ENCODE measurements around the gene CDK4. TPM values are rescaled to one million over a fixed set of nuclear protein-coding genes. Genes with fewer than 3 reads are reported as not detected.

The CDK4 gene
- polyA plus RNA-seq, 1 donor from 2014 or later = 77.4 TPM

DNA sequence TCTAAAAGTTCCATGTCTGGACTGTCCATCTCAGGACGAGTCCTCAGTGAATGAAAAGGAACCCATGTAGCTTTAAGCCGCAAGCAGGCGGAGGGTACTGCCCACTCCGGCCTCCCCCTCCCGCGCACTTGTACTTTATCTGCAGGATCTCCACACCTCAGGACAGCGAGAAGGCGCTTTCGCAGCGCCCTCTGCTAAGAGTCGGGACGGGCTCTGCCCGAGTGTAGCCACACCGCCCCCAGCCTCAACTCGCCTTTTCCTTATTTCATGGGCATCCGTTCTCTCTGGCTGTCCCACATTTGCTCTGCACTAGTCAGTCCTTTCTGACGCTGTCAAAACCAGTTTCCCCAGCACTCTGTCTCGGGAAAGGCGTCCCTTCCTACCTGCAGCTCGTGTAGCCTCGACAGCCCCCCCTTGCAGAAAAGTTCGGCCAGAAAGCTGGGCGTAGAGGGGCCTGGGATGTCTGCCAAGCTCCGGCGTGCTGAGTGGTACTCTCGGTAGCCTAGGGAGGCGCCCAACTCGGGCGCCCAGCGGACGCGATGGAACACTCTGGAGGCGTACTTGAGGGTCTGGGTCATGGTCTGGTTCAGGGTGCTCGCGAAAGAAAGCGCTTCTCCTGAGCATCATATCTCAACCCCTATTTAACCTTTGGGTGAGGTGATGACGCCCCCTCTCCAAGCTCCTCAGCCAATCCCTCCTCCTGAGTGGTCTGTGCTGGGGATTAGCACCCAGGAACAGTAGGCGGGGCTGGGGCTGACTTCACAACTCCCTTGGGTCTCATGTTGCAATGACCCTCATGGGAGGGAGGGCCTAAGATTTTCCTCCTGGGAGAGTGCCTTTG is 14.6 kb upstream of the CDK4 start, which contains the start of gene CYP27B1:
Gene CYP27B1, minus strand, starts transcription at position 615 of the 841 bp plus-strand sequence. Its CDS starts 37 bp downstream, at position 578.
- peaks cover 19 to 21% (median 20%) of the 10 kb centered on the region in 3 donors for H3K4me1 Mint-ChIP-seq
- peak within 1 kb of the TSS; percentile 74 to 92 (median 82) for H3K4me3 Mint-ChIP-seq
- no peak within 1 kb of the TSS for H3K27ac Mint-ChIP-seq
- H3K36me3 Mint-ChIP-seq = peaks cover 3% of the 10 kb centered on the region
- peaks cover 28% of the 10 kb centered on the region for H3K27me3 Mint-ChIP-seq
- H3K9me3 Mint-ChIP-seq = no peaks in the 10 kb centered on the region

DNA sequence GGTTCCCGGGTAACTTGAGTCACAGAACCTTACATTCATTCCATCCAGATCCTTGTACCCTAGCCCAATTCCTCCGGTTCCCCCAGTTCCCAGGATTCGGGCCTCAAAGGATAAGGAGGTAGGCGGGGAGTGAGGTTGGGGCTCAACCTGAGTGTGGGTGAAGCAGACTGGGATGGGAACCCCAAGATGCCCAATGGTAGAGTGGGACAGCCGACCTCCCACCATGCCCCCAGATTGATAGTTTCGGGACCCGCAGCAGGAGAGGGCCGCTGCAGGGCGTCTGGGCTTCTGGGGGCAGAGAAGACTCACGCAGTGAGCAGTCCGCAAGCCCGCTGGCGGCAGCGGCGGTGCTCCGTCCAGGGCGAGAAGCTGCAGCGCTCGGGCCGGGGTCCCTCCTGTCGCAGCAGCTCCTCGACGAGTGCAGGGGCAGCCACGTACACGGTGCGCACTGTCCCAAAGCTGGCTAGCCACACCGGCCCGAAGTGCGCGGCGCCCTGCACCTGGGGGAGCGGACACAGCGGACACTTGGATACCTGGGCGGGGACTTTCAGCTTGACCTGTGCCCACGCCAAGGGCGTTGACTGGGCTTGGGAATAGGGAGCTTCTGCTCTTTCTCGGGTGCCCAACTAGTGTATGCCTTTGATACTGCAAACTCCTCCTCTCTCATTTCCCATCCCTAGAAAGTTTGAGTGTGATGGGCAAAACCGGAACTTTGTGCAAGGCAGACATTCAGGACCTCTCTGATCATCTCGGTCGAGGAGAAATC is 13.8 kb upstream of the CDK4 start:
- peaks cover 28% of the 10 kb centered on the region for H3K27me3 Mint-ChIP-seq
- H3K4me3 Mint-ChIP-seq = peak overlapping the region; percentile 74 to 92 (median 82)
- H3K36me3 Mint-ChIP-seq = peaks cover 3% of the 10 kb centered on the region
- peaks cover 13 to 17% (median 16%) of the 10 kb centered on the region in 3 donors for H3K4me1 Mint-ChIP-seq
- H3K27ac Mint-ChIP-seq = no peak overlapping the region
- no peaks in the 10 kb centered on the region for H3K9me3 Mint-ChIP-seq

DNA sequence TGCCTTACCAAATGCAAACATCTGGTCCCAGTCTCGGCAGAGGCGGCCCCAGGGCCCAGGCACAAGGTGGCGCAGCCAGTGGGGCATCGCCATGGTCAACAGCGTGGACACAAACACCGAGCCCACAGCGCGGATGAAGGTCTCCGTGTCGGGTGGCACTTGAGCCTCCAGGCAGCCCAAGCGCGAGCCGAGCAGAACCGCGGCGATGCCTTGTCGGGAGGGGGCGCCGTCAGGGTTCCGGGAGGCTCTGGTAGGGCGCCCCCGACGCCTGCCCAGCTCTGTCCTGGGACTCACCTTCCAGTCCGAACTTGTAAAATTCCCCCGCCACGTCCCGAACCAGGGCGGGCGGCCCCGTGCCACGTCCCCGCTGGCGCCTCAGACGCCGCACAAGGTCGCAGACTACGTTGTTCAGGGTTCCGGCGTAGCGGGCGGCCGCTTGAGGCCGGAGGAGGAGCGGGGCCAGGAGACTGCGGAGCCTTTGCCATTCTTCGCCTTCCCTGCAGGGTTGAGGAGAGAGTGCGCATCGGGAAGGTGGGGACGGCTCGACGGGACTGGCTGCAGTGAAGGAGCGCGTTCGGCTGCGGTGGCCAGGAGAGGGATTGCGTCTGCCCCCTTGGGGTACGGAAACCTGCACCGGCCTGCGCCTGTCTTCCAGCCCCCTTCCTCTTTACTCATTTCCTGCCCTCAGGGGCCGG is 13.0 kb upstream of the CDK4 start:
- H3K27me3 Mint-ChIP-seq = peaks cover 28% of the 10 kb centered on the region
- no peak overlapping the region for H3K27ac Mint-ChIP-seq
- H3K36me3 Mint-ChIP-seq = peaks cover 3% of the 10 kb centered on the region
- H3K4me3 Mint-ChIP-seq = peak overlapping the region; percentile 74 to 90 (median 82)
- H3K9me3 Mint-ChIP-seq = no peaks in the 10 kb centered on the region
- H3K4me1 Mint-ChIP-seq = peaks cover 13 to 18% (median 16%) of the 10 kb centered on the region in 3 donors

DNA sequence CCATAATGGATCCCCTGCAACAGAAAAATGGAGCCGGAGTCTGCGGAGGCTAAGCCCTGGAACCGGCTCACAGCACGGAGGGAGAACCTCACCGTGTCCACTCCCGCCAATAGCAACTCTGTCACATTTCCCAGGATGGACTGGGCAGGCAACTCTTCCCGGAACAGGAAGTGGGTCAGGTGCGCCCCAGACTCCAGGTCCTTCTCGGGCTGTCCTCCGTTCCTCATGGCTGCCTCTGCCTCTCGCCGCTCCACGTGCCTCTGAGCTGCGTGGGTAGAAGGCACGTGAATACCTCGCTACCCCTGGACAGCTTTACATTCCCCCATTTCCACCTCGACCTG is 12.5 kb upstream of the CDK4 start:
- peaks cover 14 to 23% (median 17%) of the 10 kb centered on the region in 3 donors for H3K4me1 Mint-ChIP-seq
- peaks cover 4% of the 10 kb centered on the region for H3K36me3 Mint-ChIP-seq
- H3K27ac Mint-ChIP-seq = no peak overlapping the region
- no peaks in the 10 kb centered on the region for H3K9me3 Mint-ChIP-seq
- peak overlapping the region; percentile 74 to 90 (median 82) for H3K4me3 Mint-ChIP-seq
- peaks cover 28% of the 10 kb centered on the region for H3K27me3 Mint-ChIP-seq

DNA sequence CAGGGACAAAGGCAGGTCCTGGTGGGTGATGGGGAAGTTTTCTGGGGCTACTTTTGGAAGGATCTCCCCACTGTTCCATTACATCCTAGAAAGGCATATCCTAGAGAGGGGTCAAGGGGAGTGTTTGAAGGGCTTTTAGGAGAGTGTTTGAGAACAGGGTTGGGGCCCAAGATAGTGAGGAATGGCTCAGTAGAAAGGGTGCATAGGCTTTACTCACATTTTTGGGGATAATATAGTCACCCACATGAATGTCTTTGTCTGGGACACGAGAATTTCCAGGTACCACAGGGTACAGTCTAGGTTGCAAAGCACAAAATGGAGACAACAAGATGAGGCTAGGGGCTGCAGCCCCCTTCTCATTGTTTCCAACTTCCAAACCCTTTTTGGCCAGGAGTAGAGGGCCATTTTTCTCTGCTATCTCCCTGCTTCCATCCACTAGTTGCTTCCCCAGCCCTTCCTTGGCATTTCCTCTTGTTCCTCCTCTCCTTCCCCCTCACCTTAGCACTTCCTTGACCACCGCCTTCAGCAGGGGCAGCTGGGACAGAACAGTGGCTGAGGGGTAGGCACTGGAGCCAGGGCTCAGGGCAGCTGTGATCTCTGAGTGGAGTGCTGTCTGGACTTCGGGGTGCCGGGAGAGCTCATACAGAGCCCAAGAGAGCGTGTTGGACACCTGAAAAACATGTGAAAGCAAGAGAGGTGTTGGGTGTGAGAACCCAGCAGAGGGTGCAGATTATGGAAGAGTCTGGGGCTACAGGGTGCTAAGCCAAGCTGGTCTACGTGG is 12.0 kb upstream of the CDK4 start:
- Mint-ChIP-seq H3K36me3 (peaks cover 8% of the 10 kb centered on the region), H3K4me3 (peak overlapping the region; percentile 13 to 90 (median 78)), H3K27me3 (peaks cover 28% of the 10 kb centered on the region), H3K9me3 (no peaks in the 10 kb centered on the region), H3K4me1 (peaks cover 19 to 28% (median 23%) of the 10 kb centered on the region in 3 donors), H3K27ac (peak overlapping the region in 2 of 3 donors; percentile 87 to 88)

DNA sequence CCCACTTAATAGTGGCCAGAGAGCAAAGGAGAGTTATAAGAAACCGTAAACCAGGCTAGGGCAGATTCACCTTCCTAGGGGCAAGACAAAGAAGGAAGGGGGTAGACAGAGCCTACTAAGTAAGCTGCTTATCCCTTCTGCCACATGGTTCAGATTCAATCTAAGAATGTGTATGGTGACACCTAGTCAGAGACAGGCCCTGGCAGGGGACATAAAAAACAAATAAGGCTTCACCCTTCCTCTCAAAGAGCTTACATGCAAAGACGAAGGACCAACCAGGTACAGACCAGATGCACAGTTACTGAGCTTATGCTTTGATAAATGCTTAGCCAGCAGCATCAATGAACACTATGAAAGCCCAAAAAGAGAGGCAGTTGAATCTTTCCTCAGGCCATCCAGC is 10.4 kb upstream of the CDK4 start:
- H3K9me3 Mint-ChIP-seq = no peaks in the 10 kb centered on the region
- H3K4me1 Mint-ChIP-seq = peaks cover 22 to 28% (median 23%) of the 10 kb centered on the region in 3 donors
- H3K36me3 Mint-ChIP-seq = peaks cover 7% of the 10 kb centered on the region
- peak overlapping the region in 1 of 4 donors; percentile 35 for H3K4me3 Mint-ChIP-seq
- no peak overlapping the region for H3K27ac Mint-ChIP-seq
- peaks cover 28% of the 10 kb centered on the region for H3K27me3 Mint-ChIP-seq

DNA sequence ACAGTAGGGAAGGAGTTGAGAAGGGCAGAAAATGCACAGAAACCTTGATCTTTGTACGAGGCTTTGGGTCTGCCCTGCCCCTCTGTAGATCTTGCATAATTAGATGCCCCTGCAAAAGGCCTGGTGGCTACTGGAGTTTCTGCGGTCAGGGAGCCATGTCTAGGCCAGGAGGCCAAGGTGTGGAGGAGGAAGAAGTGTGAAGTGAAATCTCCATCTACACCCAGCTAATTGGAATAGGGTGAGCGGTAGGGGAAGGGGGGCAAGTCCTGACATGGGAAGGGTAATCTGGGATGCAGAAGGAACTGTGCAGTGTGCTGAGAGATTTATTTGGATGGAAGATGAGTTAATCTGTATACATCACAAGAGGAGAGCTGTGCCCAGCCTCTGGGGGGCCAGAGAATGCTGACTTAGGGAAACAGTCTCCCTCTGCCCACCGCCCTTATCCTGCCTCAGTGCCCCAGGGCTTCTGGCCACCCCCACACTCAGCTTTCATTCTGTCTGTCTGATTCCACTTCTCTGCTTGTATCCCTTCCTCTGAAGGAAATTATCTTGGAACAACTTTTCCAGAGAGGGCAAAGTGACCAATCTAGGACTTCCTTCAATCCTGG is 9.4 kb upstream of the CDK4 start:
- Mint-ChIP-seq H3K36me3 (peaks cover 8% of the 10 kb centered on the region), H3K27me3 (peaks cover 24% of the 10 kb centered on the region), H3K4me1 (peaks cover 23 to 32% (median 26%) of the 10 kb centered on the region in 3 donors), H3K4me3 (peak overlapping the region in 1 of 4 donors; percentile 81), H3K9me3 (no peaks in the 10 kb centered on the region), H3K27ac (peak overlapping the region in 1 of 3 donors; percentile 86)

DNA sequence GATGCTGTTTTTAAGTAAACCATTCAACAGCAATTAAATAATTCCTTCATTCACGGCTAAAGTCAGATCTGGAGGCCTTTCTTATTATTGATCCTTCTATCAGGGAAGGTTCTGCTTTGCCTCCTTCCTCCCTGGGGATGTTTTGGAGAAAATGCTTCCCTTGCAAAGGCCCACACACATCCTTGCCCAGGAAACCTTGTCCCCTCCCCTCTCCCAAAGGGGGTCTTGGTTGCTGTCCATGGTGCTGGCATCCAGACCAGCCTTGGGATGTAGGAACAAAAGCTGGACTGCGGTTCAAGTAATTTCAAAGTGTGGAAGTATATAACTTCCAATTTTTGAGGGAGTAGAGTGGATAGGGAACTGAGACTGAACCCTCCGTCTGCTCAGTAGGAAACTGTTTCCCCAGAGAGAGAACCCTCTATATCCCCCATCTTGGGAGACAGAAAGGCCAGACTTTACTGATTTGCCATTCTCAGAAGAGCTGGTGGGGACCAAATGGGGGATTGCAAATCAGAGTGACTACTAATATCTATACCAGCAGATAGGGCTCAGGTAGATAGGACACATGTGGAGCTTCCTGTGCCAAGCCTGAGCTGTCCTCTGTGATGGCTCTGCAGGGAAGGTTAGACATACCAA is 8.4 kb upstream of the CDK4 start:
- peaks cover 24 to 30% (median 24%) of the 10 kb centered on the region in 3 donors for H3K4me1 Mint-ChIP-seq
- H3K9me3 Mint-ChIP-seq = no peaks in the 10 kb centered on the region
- H3K36me3 Mint-ChIP-seq = peaks cover 9% of the 10 kb centered on the region
- peaks cover 16% of the 10 kb centered on the region for H3K27me3 Mint-ChIP-seq
- no peak overlapping the region for H3K27ac Mint-ChIP-seq
- peak overlapping the region in 1 of 4 donors; percentile 81 for H3K4me3 Mint-ChIP-seq

DNA sequence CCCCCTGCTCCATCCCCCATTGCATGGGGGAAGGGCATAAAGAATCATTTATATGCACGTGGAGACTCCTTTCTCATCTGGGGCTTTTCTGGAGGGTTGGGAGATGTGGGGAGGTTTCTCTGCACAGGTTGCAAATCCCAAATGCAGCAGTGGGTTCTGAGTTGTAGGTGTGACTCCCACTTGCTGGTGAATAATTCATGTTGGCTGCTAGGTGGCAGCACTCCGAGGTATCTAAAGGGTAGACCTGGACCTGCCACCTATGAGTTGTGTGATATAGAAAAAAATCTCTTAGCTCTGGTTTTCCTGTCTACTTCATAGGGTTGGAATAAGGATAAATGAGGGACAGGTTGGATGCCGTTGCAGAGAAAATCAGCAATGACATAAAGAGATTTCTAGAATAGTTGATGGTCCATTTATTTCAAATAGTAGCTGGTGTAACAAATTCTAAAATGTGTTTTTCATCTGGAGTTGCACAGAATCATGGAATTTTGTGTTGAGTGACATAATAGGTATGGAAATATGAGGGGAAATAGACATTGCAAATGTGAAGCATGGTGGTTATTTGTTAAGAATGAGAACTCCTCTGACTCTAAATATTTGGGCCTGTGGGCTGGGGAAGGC is 7.4 kb upstream of the CDK4 start:
- Mint-ChIP-seq H3K4me1 (peaks cover 24 to 30% (median 24%) of the 10 kb centered on the region in 3 donors), H3K27me3 (peaks cover 6% of the 10 kb centered on the region), H3K27ac (peak overlapping the region in 2 of 3 donors; percentile 56 to 84), H3K36me3 (peaks cover 9% of the 10 kb centered on the region), H3K9me3 (no peaks in the 10 kb centered on the region), H3K4me3 (peak overlapping the region in 1 of 4 donors; percentile 81)

DNA sequence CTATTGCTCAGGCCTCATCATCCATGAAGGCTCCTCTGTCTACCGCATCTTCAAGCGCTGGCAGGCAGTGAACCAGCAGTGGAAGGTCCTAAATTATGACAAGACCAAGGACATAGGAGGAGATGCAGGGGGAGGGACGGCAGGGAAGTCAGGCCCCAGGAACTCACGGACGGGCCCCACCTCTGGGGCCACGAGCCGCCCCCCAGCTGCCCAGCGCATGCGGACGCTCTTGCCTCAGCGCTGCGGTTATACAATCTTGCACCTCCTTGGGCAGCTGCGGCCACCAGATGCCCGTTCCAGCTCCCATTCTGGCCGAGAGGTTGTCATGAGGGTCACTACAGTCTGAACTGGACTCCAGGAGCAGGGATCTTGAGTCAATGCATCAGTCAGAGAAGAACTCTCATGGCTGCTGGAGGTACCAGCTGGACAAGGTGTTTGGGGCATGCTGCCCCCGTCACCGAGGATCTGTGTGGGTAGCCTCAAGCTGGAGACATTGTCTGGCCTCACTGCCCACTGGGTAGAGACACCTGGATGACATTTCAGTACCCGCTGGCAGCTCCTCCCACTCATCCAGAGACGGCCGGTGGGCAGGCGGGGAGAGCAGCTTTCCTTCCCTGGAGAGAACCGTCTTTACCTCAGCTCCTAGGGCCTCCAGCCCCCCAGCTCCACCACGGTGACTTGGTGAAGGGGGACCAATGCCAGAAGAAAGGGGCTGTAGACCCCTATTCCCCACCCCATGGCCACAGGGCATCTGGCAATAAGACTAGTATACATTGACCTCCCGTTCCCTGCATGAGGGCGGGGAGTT is 6.6 kb upstream of the CDK4 start:
- peak overlapping the region in 1 of 4 donors; percentile 81 for H3K4me3 Mint-ChIP-seq
- peaks cover under 1% of the 10 kb centered on the region for H3K27me3 Mint-ChIP-seq
- peaks cover 21 to 32% (median 28%) of the 10 kb centered on the region in 3 donors for H3K4me1 Mint-ChIP-seq
- no peaks in the 10 kb centered on the region for H3K9me3 Mint-ChIP-seq
- H3K36me3 Mint-ChIP-seq = peaks cover 9% of the 10 kb centered on the region
- peak overlapping the region in 2 of 3 donors; percentile 31 to 84 for H3K27ac Mint-ChIP-seq

DNA sequence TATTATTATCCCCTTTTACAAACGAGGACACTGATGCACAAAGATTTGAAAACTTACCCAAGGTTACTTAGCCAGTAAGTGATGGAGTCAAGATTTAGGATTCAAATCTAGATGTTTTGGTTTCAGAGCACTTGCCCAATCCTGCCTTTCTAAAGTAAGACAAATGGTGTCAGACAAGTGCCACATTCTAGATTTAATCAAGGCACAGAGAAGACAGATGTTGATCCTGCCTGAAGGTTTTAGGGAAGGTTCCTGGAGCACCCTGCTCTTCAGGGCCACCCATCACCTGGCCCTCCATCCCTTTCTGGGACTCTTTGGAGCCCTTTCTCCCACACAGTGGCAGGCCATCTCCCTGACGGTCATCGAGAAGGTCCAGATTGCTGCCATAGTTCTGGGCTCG is 5.7 kb upstream of the CDK4 start:
- H3K27ac Mint-ChIP-seq = no peak overlapping the region

More for the DNA sequence above, 5.7 kb upstream of the CDK4 start:
- H3K36me3 Mint-ChIP-seq = peaks cover 9% of the 10 kb centered on the region
- H3K27me3 Mint-ChIP-seq = no peaks in the 10 kb centered on the region
- H3K4me3 Mint-ChIP-seq = peak overlapping the region in 2 of 4 donors; percentile 39
- H3K9me3 Mint-ChIP-seq = no peaks in the 10 kb centered on the region
- peaks cover 25 to 40% (median 36%) of the 10 kb centered on the region in 3 donors for H3K4me1 Mint-ChIP-seq
